NCI-H1930 (cell line): Measurements from ENCODE around the gene ZDHHC12.
A peak's percentile ranks its signal among the peaks of the same experiment; 100 is the strongest.
"Not testable (repeated sequence)": the region's sequence is repeated elsewhere in the genome, so short reads cannot be mapped to it uniquely, and the experiment has no call there.

ENCODE experiments used
- DNase-seq, 2 experiments: peaks; one replicate each; lab custom pipeline; 2025; lab: John Stamatoyannopoulos, UW

The ZDHHC12 gene

GRCh38 chr9:128707446-128707845 lies 16.5 kb downstream of the ZDHHC12 start:
- DNase-seq = no peak

GRCh38 chr9:128706671-128707381 lies 17.1 kb downstream of the ZDHHC12 start:
- no peak for DNase-seq

- no peak for DNase-seq
Measured at GRCh38 chr9:128706045-128706444, 17.9 kb downstream of the ZDHHC12 start.

GRCh38 chr9:128705051-128705965 lies 18.6 kb downstream of the ZDHHC12 start:
- DNase-seq = no peak

- no peak for DNase-seq
Measured at GRCh38 chr9:128704356-128704670, 19.6 kb downstream of the ZDHHC12 start.

- no peak for DNase-seq
Measured at GRCh38 chr9:128703616-128704355, 20.1 kb downstream of the ZDHHC12 start.

- DNase-seq = no peak
Measured at GRCh38 chr9:128702949-128703615, 20.8 kb downstream of the ZDHHC12 start.

GRCh38 chr9:128702445-128702948 lies 21.4 kb downstream of the ZDHHC12 start, which contains the start of gene PKN3:
PKN3 (plus strand) TSS chr9:128702503; CDS start chr9:128702916, 413 bp downstream.
- peak; percentile 78 to 85 for DNase-seq

GRCh38 chr9:128701227-128701854 lies 22.6 kb downstream of the ZDHHC12 start:
- no peak for DNase-seq

GRCh38 chr9:128699096-128699795 lies 24.7 kb downstream of the ZDHHC12 start:
- not testable (repeated sequence) for DNase-seq

- no peak for DNase-seq
Measured at GRCh38 chr9:128696923-128697707, 26.8 kb downstream of the ZDHHC12 start.

- DNase-seq = no peak
Measured at GRCh38 chr9:128694344-128694743, 29.6 kb downstream of the ZDHHC12 start.

GRCh38 chr9:128693738-128694137 lies 30.2 kb downstream of the ZDHHC12 start:
- DNase-seq = not testable (repeated sequence)

GRCh38 chr9:128690684-128691034 lies 33.3 kb downstream of the ZDHHC12 start:
- DNase-seq = no peak

GRCh38 chr9:128689820-128690683 lies 33.9 kb downstream of the ZDHHC12 start:
- DNase-seq = peak; percentile 32 to 48

- DNase-seq = no peak
Measured at GRCh38 chr9:128689293-128689774, 34.6 kb downstream of the ZDHHC12 start.

- peak; percentile 90 to 95 for DNase-seq
Measured at GRCh38 chr9:128688501-128689292, 35.2 kb downstream of the ZDHHC12 start, which contains the start of gene SET. SET (plus strand) TSS chr9:128689222; CDS start chr9:128689583, 361 bp downstream.

- DNase-seq = no peak
Measured at GRCh38 chr9:128687453-128687852, 36.5 kb downstream of the ZDHHC12 start.
